HCT116 (cell line): ENCODE data around the gene PACRG. TPM values are rescaled to one million over a fixed set of nuclear protein-coding genes. Genes with fewer than 3 reads are reported as not detected.

Source experiments
- ATAC-seq: fragments of 200-7000 bp; cut with Tn5 transposase; 2 replicates; pipeline ENCODE4 v1.9.1; 2020; ENCODE audit warnings: mild to moderate bottlenecking, moderate library complexity
- BruUV-seq: library from RNA; stranded (reverse); fragments of 400-500 nt; replicated peaks from 2 replicates; lab custom pipeline; 2021; lab: Mats Ljungman, UMichigan
- CTCF ChIA-PET: fragments of 300-600 bp; sonication (Branson Sonifier 250); formaldehyde crosslinking; loops from one replicate; lab custom pipeline; 2021; ENCODE audit warnings: antibody characterized with exemption; lab: Charles Lee
- POLR2A ChIA-PET: fragments of 300-600, 350-600 bp; sonication (Branson Sonifier 250); formaldehyde crosslinking; loops from one replicate; lab custom pipeline; 2021; ENCODE audit warnings: antibody characterized with exemption; lab: Charles Lee
- RAD21 ChIA-PET, 2 experiments: fragments of 300-600 bp; sonication (Branson Sonifier 250); formaldehyde crosslinking; loops; one replicate each; lab custom pipeline; 2023; ENCODE audit warnings: low total read pairs in 2 of 2; ENCODE audit not compliant: uncharacterized antibody in 2 of 2, unreplicated experiment in 2 of 2, low non-redundant PET in 1 of 2; lab: Charles Lee
- DNase-seq: peaks from one replicate; pipeline ENCODE4 v3.0.0-alpha.2; 2010; ENCODE audit warnings: low read depth, low spot score
- H2AFZ ChIP-seq: fragments of 200-600 bp; shearing (Covaris generic), sonication (generic); 2 replicates; pipeline ENCODE4 v1.6.1; 2017; ENCODE audit warnings: low read depth, mixed run types, mixed read lengths, antibody characterized with exemption, low read length; ENCODE audit not compliant: poor library complexity, severe bottlenecking
- H3K27ac ChIP-seq: 2 replicates; pipeline ENCODE4 v1.5.1; 2012; ENCODE audit warnings: low read depth, low read length
- H3K27me3 ChIP-seq: fragments of 200-600 bp; sonication (generic); 2 replicates; pipeline ENCODE4 v1.6.1; 2016; ENCODE audit warnings: mixed run types, low read length, mixed read lengths; ENCODE audit not compliant: insufficient read depth
- H3K36me3 ChIP-seq, 2 experiments: fragments of 200-500 bp in 1 of 2; fragments of 200-600 bp in 1 of 2; sonication (Bioruptor generic) in 1 of 2; sonication (generic) in 1 of 2; 2 replicates each; pipeline versions ENCODE4 v1.5.1 to v1.6.1; 2014 to 2016; ENCODE audit warnings: low read length in 2 of 2, inconsistent platforms in 1 of 2, mixed read lengths in 1 of 2, mixed run types in 1 of 2; ENCODE audit not compliant: insufficient read depth in 2 of 2, control insufficient read depth in 1 of 2
- H3K4me1 ChIP-seq, 2 experiments: fragments of 200-600 bp in 1 of 2; sonication (generic) in 1 of 2; 2 replicates each; pipeline versions ENCODE4 v1.5.1 to v1.6.1; 2012 to 2017; ENCODE audit warnings: low read length in 2 of 2, inconsistent platforms in 1 of 2, mild to moderate bottlenecking in 1 of 2, mixed read lengths in 1 of 2, mixed run types in 1 of 2, moderate library complexity in 1 of 2; ENCODE audit not compliant: insufficient read depth in 2 of 2, control insufficient read depth in 1 of 2
- H3K4me2 ChIP-seq: fragments of 200-600 bp; sonication (generic); 2 replicates; pipeline ENCODE4 v1.6.1; 2017; ENCODE audit warnings: mixed run types, low read length, mixed read lengths
- H3K4me3 ChIP-seq, 2 experiments: fragments of 200-600 bp in 1 of 2; sonication (generic) in 1 of 2; replicated peaks in 1 of 2; 2 replicates each; pipeline ENCODE4 v1.5.1; 2011 to 2016; ENCODE audit warnings: low read length in 2 of 2, control low read depth in 1 of 2, low read depth in 1 of 2, mild to moderate bottlenecking in 1 of 2, mixed read lengths in 1 of 2, mixed run types in 1 of 2
- H3K79me2 ChIP-seq: fragments of 200-600 bp; sonication (generic); 2 replicates; pipeline ENCODE4 v1.6.1; 2017; ENCODE audit warnings: mild to moderate bottlenecking, mixed run types, low read length, moderate library complexity, mixed read lengths; ENCODE audit not compliant: insufficient read depth
- H3K9ac ChIP-seq: fragments of 200-600 bp; sonication (generic); 2 replicates; pipeline ENCODE4 v1.6.1; 2016; ENCODE audit warnings: low read length, mixed read lengths
- H3K9me2 ChIP-seq: fragments of 200-600 bp; sonication (generic), shearing (Covaris generic); 2 replicates; pipeline ENCODE4 v1.6.1; 2017; ENCODE audit warnings: mixed run types, mild to moderate bottlenecking, moderate library complexity; ENCODE audit not compliant: insufficient read depth
- H3K9me3 ChIP-seq, 2 experiments: fragments of 200-500 bp in 1 of 2; fragments of 200-600 bp in 1 of 2; sonication (Bioruptor generic) in 1 of 2; sonication (generic) in 1 of 2; 2 replicates each; pipeline ENCODE4 v1.6.1; 2014 to 2017; ENCODE audit warnings: low read length in 2 of 2, mixed read lengths in 2 of 2, inconsistent platforms in 1 of 2, low read depth in 1 of 2, mild to moderate bottlenecking in 1 of 2, mixed run types in 1 of 2, moderate library complexity in 1 of 2; ENCODE audit not compliant: control insufficient read depth in 1 of 2, insufficient read depth in 1 of 2
- H4K20me1 ChIP-seq: fragments of 200-600 bp; sonication (generic), shearing (Covaris generic); 2 replicates; pipeline ENCODE4 v1.6.1; 2017; ENCODE audit warnings: mixed run types, mild to moderate bottlenecking, moderate library complexity; ENCODE audit not compliant: insufficient read depth
- CBX3 ChIP-seq: IDR thresholded peaks from 2 replicates; pipeline ENCODE4 v1.6.1; 2012; ENCODE audit warnings: low read depth
- CEBPB ChIP-seq: IDR thresholded peaks from 2 replicates; pipeline ENCODE4 v1.6.1; 2012; ENCODE audit warnings: low read depth
- EGR1 ChIP-seq: IDR thresholded peaks from 2 replicates; pipeline ENCODE4 v1.6.1; 2012; ENCODE audit warnings: low read depth
- EZH2 ChIP-seq: fragments of 200-600 bp; sonication (generic); IDR thresholded peaks from 2 replicates; pipeline ENCODE4 v1.6.1; 2017; ENCODE audit warnings: antibody characterized with exemption, mixed run types
- EZH2phosphoT487 ChIP-seq: fragments of 200-600 bp; IDR thresholded peaks from 2 replicates; pipeline ENCODE4 v1.6.1; 2018; ENCODE audit warnings: antibody characterized with exemption, borderline replicate concordance
- JUND ChIP-seq: IDR thresholded peaks from 2 replicates; pipeline ENCODE4 v1.6.1; 2012
- POLR2A ChIP-seq: IDR thresholded peaks from 2 replicates; pipeline ENCODE4 v1.7.0; 2011; ENCODE audit warnings: borderline replicate concordance; ENCODE audit not compliant: insufficient read depth, insufficient read length; ENCODE audit errors: extremely low read depth
- POLR2AphosphoS5 ChIP-seq: IDR thresholded peaks from 2 replicates; pipeline ENCODE4 v1.6.1; 2011; ENCODE audit warnings: mild to moderate bottlenecking, low read depth, low read length, moderate library complexity
- RAD21 ChIP-seq: IDR thresholded peaks from 2 replicates; pipeline ENCODE4 v1.6.1; 2012; ENCODE audit warnings: low read depth, mild to moderate bottlenecking
- SIN3A ChIP-seq: IDR thresholded peaks from 2 replicates; pipeline ENCODE4 v1.6.1; 2012; ENCODE audit warnings: low read depth
- SP1 ChIP-seq: IDR thresholded peaks from 2 replicates; pipeline ENCODE4 v1.6.1; 2012; ENCODE audit warnings: low read depth
- SRF ChIP-seq: IDR thresholded peaks from 2 replicates; pipeline ENCODE4 v1.6.1; 2012; ENCODE audit warnings: low read depth
- ZFX ChIP-seq: fragments of 450-650 bp; IDR thresholded peaks from 2 replicates; pipeline ENCODE4 v1.6.1; 2017
- intact Hi-C: fragments of 100-400 bp; cut with micrococcal nuclease; formaldehyde crosslinking; loops from 2 replicates; pipeline ENCODE4 v1.10.0; 2022
- total RNA-seq: library from RNA; stranded (reverse); gene quantifications from one replicate; pipeline ENCODE4 v1.2.1, GENCODE V29; 2021; ENCODE audit not compliant: unreplicated experiment
- TF ChIP-seq, protein P1 (sequence below): IDR thresholded peaks from 2 replicates; pipeline ENCODE4 v1.6.1; 2012
- TF ChIP-seq, protein P2 (sequence below): IDR thresholded peaks from 2 replicates; pipeline ENCODE4 v1.6.1; 2012; ENCODE audit warnings: low read depth
- TF ChIP-seq, protein P3 (sequence below): IDR thresholded peaks from 2 replicates; pipeline ENCODE4 v1.6.1; 2012

PACRG gene
- total RNA-seq, 1 experiment from 2014 or later, result 0.71 TPM

DNA sequence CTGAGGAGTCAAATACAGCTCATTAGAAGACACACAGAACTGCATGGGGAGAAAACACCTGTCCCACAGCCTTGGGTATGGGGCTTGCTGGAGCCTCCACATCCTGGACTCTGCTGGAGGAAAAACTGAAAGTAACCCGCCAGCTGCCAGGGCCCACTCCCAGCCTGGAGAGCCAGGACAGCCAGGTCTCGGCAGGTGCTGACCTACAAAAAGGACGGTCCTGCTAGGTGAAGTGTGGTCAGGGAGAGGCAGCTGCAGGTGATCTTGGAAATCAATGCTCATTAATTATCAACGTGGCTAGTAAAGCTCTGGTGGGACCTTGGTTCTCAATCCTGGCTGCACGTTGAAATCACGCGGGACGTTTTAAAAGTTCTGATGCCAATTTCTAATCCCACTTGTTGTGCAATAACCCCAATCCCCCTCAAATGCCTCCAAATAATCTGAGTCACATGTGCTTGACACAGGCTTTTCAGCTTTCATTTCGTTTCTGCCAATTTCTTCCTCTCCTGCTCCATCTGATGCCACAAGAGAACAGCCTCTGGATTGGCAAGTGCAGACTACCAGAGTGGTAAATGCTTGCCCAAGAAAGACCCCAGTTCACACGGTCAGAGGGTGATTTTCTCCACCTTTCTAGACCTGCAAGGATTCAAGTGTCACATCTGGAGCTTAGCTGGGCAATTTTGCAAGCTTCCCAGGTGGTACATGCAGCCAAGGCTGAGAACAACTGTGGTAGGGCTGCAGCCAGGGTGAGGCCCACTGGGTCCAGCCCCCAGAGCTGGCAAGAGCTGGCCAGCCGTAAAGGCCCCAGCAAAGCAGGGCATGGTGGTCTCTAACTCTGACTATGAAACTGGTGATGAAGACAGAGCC lies 434.5 kb downstream of the PACRG start:
- Histone ChIP-seq H3K27ac (no peak overlapping the region), H3K4me3 (no peak overlapping the region), H3K27me3 (no peaks in the 10 kb centered on the region), H3K9me2 (no peaks in the 10 kb centered on the region), H3K9me3 (no peaks in the 10 kb centered on the region), H4K20me1 (no peaks in the 10 kb centered on the region), H3K9ac (no peak overlapping the region), H3K4me2 (no peak overlapping the region), H2AFZ (no peak overlapping the region), H3K4me1 (no peaks in the 10 kb centered on the region), H3K79me2 (no peaks in the 10 kb centered on the region), H3K36me3 (no peaks in the 10 kb centered on the region)
- ChIA-PET CTCF (no interaction called here), RAD21 (no interaction called here), POLR2A (no interaction called here)
- intact Hi-C loops, result no loop called here
- TF ChIP-seq POLR2AphosphoS5 (no peak), EZH2 (no peak), EZH2phosphoT487 (no peak), CBX3 (no peak), POLR2A (no peak), ZFX (no peak), RAD21 (no peak), SIN3A (no peak), EGR1 (no peak), JUND (no peak), CEBPB (no peak), SP1 (no peak), SRF (no peak)
- TF ChIP-seq, protein P1, sequence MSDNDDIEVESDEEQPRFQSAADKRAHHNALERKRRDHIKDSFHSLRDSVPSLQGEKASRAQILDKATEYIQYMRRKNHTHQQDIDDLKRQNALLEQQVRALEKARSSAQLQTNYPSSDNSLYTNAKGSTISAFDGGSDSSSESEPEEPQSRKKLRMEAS, result no peak
- TF ChIP-seq, protein P2, sequence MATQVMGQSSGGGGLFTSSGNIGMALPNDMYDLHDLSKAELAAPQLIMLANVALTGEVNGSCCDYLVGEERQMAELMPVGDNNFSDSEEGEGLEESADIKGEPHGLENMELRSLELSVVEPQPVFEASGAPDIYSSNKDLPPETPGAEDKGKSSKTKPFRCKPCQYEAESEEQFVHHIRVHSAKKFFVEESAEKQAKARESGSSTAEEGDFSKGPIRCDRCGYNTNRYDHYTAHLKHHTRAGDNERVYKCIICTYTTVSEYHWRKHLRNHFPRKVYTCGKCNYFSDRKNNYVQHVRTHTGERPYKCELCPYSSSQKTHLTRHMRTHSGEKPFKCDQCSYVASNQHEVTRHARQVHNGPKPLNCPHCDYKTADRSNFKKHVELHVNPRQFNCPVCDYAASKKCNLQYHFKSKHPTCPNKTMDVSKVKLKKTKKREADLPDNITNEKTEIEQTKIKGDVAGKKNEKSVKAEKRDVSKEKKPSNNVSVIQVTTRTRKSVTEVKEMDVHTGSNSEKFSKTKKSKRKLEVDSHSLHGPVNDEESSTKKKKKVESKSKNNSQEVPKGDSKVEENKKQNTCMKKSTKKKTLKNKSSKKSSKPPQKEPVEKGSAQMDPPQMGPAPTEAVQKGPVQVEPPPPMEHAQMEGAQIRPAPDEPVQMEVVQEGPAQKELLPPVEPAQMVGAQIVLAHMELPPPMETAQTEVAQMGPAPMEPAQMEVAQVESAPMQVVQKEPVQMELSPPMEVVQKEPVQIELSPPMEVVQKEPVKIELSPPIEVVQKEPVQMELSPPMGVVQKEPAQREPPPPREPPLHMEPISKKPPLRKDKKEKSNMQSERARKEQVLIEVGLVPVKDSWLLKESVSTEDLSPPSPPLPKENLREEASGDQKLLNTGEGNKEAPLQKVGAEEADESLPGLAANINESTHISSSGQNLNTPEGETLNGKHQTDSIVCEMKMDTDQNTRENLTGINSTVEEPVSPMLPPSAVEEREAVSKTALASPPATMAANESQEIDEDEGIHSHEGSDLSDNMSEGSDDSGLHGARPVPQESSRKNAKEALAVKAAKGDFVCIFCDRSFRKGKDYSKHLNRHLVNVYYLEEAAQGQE, result no peak
- TF ChIP-seq, protein P3, sequence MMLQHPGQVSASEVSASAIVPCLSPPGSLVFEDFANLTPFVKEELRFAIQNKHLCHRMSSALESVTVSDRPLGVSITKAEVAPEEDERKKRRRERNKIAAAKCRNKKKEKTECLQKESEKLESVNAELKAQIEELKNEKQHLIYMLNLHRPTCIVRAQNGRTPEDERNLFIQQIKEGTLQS, result no peak
- DNase-seq, result no peak
- ATAC-seq, result no peak
- no TSS peak for BruUV-seq
